ENCODE data around the gene HIGD1C.

- TF ChIP-seq CTCF (IDR thresholded peaks at IDR 0.05; ENCODE audit: low read length) (no peak), EZH2 (IDR thresholded peaks at IDR 0.05; ENCODE audit: borderline replicate concordance, low read length) (no peak)
Observed at GRCh38 chr12:50927356-50927755, 25.0 kb upstream of the HIGD1C start.
